Measurements from ENCODE around the gene CCL22.
"Not testable (repeated sequence)": the region's sequence is repeated elsewhere in the genome, so short reads cannot be mapped to it uniquely, and the experiment has no call there.

CCL22 gene

GRCh38 chr16:57341441-57342303, 16.9 kb upstream of the CCL22 start:
- Histone ChIP-seq H3K36me3 (ENCODE audit: insufficient read depth, low read length) (no peaks in the 10 kb centered on the region), H3K79me2 (ENCODE audit: insufficient read depth, low read length) (no peaks in the 10 kb centered on the region), H3K27ac (ENCODE audit: low read length) (no peak overlapping the region), H4K20me1 (ENCODE audit: insufficient read depth, low read length) (no peaks in the 10 kb centered on the region), H3K4me3 (ENCODE audit: low read depth in 1 of 2, low read length in 2 of 2) (no peak overlapping the region), H2AFZ (ENCODE audit: low read depth, low read length) (no peak overlapping the region), H3K4me1 (ENCODE audit: insufficient read depth, low read length) (no peaks in the 10 kb centered on the region), H3K9ac (ENCODE audit: low read depth, low read length) (no peak overlapping the region), H3K4me2 (ENCODE audit: insufficient read depth, low read length) (no peak overlapping the region), H3K27me3 (ENCODE audit: insufficient read depth, low read length, poor library complexity) (peaks cover 7% of the 10 kb centered on the region), H3K9me3 (ENCODE audit: insufficient read depth, low read length, severe bottlenecking) (no peaks in the 10 kb centered on the region)
- TF ChIP-seq EZH2 (IDR thresholded peaks at IDR 0.05; ENCODE audit: borderline replicate concordance, low read depth, low read length, severe bottlenecking): no peak
- TF ChIP-seq, protein P1, sequence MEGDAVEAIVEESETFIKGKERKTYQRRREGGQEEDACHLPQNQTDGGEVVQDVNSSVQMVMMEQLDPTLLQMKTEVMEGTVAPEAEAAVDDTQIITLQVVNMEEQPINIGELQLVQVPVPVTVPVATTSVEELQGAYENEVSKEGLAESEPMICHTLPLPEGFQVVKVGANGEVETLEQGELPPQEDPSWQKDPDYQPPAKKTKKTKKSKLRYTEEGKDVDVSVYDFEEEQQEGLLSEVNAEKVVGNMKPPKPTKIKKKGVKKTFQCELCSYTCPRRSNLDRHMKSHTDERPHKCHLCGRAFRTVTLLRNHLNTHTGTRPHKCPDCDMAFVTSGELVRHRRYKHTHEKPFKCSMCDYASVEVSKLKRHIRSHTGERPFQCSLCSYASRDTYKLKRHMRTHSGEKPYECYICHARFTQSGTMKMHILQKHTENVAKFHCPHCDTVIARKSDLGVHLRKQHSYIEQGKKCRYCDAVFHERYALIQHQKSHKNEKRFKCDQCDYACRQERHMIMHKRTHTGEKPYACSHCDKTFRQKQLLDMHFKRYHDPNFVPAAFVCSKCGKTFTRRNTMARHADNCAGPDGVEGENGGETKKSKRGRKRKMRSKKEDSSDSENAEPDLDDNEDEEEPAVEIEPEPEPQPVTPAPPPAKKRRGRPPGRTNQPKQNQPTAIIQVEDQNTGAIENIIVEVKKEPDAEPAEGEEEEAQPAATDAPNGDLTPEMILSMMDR (IDR thresholded peaks at IDR 0.05; ENCODE audit: borderline replicate concordance, extremely low read depth, low read length, poor library complexity, severe bottlenecking): no peak
- DNase-seq (no peak), ATAC-seq (ENCODE audit: insufficient read depth, low read depth) (no peak)

DNA sequence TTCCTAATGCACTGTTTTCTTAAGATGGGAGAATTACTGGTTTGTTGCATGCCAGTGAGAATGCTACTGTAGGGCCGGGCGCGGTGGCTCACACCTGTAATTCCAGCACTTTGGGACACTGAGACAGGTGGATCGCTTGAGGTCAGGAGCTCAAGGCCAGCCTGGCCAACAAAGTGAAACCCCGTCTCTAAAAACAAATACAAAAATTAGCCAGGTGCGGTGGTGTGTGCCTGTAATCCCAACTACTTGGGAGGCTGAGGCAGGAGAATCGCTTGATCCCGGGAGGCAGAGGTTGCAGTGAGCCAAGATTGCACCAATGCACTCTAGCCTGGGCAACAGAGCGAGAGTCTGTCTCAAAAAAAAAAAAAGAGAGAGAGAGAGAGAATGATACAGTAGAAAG, 16.0 kb upstream of the CCL22 start:
- H3K79me2 ChIP-seq (ENCODE audit: insufficient read depth, low read length); H3K4me1 ChIP-seq (ENCODE audit: insufficient read depth, low read length); H3K27ac ChIP-seq (ENCODE audit: low read length); DNase-seq; ATAC-seq (ENCODE audit: insufficient read depth, low read depth); H3K36me3 ChIP-seq (ENCODE audit: insufficient read depth, low read length); H3K9me3 ChIP-seq (ENCODE audit: insufficient read depth, low read length, severe bottlenecking); H3K9ac ChIP-seq (ENCODE audit: low read depth, low read length); H3K4me2 ChIP-seq (ENCODE audit: insufficient read depth, low read length); H3K4me3 ChIP-seq (ENCODE audit: low read depth in 1 of 2, low read length in 2 of 2); H4K20me1 ChIP-seq (ENCODE audit: insufficient read depth, low read length); H2AFZ ChIP-seq (ENCODE audit: low read depth, low read length): not testable (repeated sequence)
- H3K27me3 ChIP-seq (ENCODE audit: insufficient read depth, low read length, poor library complexity): peaks cover 12% of the 10 kb centered on the region

GRCh38 chr16:57343221-57343620, 15.4 kb upstream of the CCL22 start:
- H3K27me3 ChIP-seq (ENCODE audit: insufficient read depth, low read length, poor library complexity): peaks cover 13% of the 10 kb centered on the region
- DNase-seq: no peak
- no peaks in the 10 kb centered on the region for H3K36me3 ChIP-seq (ENCODE audit: insufficient read depth, low read length)

DNA sequence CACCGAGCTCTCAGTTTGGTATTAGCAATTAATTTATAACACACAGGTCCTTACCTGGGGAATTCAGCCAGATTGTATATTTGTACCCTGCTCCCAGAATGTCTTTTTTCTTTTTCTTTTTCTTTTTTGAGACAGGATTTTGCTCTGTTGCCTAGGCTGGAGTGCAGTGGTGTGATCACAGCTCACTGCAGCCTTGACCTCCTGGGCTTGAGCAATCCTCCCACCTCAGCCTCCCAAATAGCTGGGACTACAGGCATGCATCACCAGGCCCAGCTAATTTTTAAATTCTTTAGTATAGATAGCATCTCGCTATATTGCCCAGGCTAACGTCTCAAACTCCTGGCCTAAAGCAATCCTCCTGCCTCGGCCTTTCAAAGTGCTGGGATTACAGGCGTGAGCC, 14.5 kb upstream of the CCL22 start:
- not testable (repeated sequence) for H3K9me3 ChIP-seq (ENCODE audit: insufficient read depth, low read length, severe bottlenecking); ATAC-seq (ENCODE audit: insufficient read depth, low read depth); H3K4me2 ChIP-seq (ENCODE audit: insufficient read depth, low read length); H3K4me1 ChIP-seq (ENCODE audit: insufficient read depth, low read length); H4K20me1 ChIP-seq (ENCODE audit: insufficient read depth, low read length); H3K9ac ChIP-seq (ENCODE audit: low read depth, low read length); H3K4me3 ChIP-seq (ENCODE audit: low read depth in 1 of 2, low read length in 2 of 2); DNase-seq; H3K27ac ChIP-seq (ENCODE audit: low read length); H3K79me2 ChIP-seq (ENCODE audit: insufficient read depth, low read length); H2AFZ ChIP-seq (ENCODE audit: low read depth, low read length); H3K36me3 ChIP-seq (ENCODE audit: insufficient read depth, low read length)
- peaks cover 21% of the 10 kb centered on the region for H3K27me3 ChIP-seq (ENCODE audit: insufficient read depth, low read length, poor library complexity)

More at GRCh38 chr16:57343221-57343620, 15.4 kb upstream of the CCL22 start:
- no peak overlapping the region for H3K27ac ChIP-seq (ENCODE audit: low read length)
- H3K4me2 ChIP-seq (ENCODE audit: insufficient read depth, low read length): no peak overlapping the region
- H3K79me2 ChIP-seq (ENCODE audit: insufficient read depth, low read length): no peaks in the 10 kb centered on the region
- no peak overlapping the region for H2AFZ ChIP-seq (ENCODE audit: low read depth, low read length)
- ATAC-seq (ENCODE audit: insufficient read depth, low read depth): no peak
- H3K4me1 ChIP-seq (ENCODE audit: insufficient read depth, low read length): no peaks in the 10 kb centered on the region
- no peaks in the 10 kb centered on the region for H4K20me1 ChIP-seq (ENCODE audit: insufficient read depth, low read length)
- no peaks in the 10 kb centered on the region for H3K9me3 ChIP-seq (ENCODE audit: insufficient read depth, low read length, severe bottlenecking)
- no peak overlapping the region for H3K4me3 ChIP-seq (ENCODE audit: low read depth in 1 of 2, low read length in 2 of 2)
- H3K9ac ChIP-seq (ENCODE audit: low read depth, low read length): no peak overlapping the region
- TF ChIP-seq EZH2 (IDR thresholded peaks at IDR 0.05; ENCODE audit: borderline replicate concordance, low read depth, low read length, severe bottlenecking): no peak
- TF ChIP-seq, protein P1 (IDR thresholded peaks at IDR 0.05; ENCODE audit: borderline replicate concordance, extremely low read depth, low read length, poor library complexity, severe bottlenecking): no peak
